Spinal cord (tissue), 10 donors: ENCODE measurements around the gene PHIP. TPM values are rescaled to one million over a fixed set of nuclear protein-coding genes. Genes with fewer than 3 reads are reported as not detected.

Source experiments
- DNase-seq, 6 donors: peaks; one replicate each; pipeline versions ENCODE4 v3.0.0 to v3.0.0-alpha.2; 2013 to 2015; ENCODE audit warnings: low spot score in 6 of 6, low read depth in 4 of 6
- H3K27ac ChIP-seq: one replicate; pipeline ENCODE4 v1.5.1; 2013; ENCODE audit warnings: low read depth, low read length, control low read depth
- H3K27me3 ChIP-seq: one replicate; pipeline ENCODE4 v1.6.1; 2013; ENCODE audit warnings: low read length; ENCODE audit not compliant: control insufficient read depth, insufficient read depth
- H3K36me3 ChIP-seq: one replicate; pipeline ENCODE4 v1.6.1; 2013; ENCODE audit warnings: low read length; ENCODE audit not compliant: control insufficient read depth, insufficient read depth
- H3K4me1 ChIP-seq: one replicate; pipeline ENCODE4 v1.6.1; 2013; ENCODE audit warnings: low read length; ENCODE audit not compliant: control insufficient read depth, insufficient read depth
- H3K4me3 ChIP-seq: one replicate; pipeline ENCODE4 v1.5.1; 2013; ENCODE audit warnings: low read depth, low read length, control low read depth
- H3K9me3 ChIP-seq: one replicate; pipeline ENCODE4 v1.6.1; 2013; ENCODE audit warnings: low read length; ENCODE audit not compliant: control insufficient read depth, insufficient read depth
- WGBS: methylation state at CpG from one replicate; pipeline ENCODE4 v1.1.5; 2013; ENCODE audit warnings: missing lambda C conversion rate; ENCODE audit not compliant: insufficient coverage; 5-methylcytosine and 5-hydroxymethylcytosine counted together
- polyA plus RNA-seq, 2 donors: library from polyadenylated mRNA; unstranded; fragments of 120-200 nt; gene quantifications; one replicate each; pipeline ENCODE4 v1.2.1, GENCODE V29; 2013; ENCODE audit not compliant: insufficient read length in 2 of 2
- total RNA-seq, 2 donors: library from RNA; depleted of rRNA in 1 of 2; stranded (reverse); fragments of 120-200 nt in 1 of 2; fragments of >200 nt in 1 of 2; gene quantifications; one replicate each; pipeline versions ENCODE4 v1.2.3 to v1.2.4, GENCODE V29; 2013 to 2014
- donor health status: healthy.

PHIP gene
- total and polyA plus RNA-seq, 4 donors, result 20.2 to 57.6 (median 38.6) TPM

- no CpG with 5 or more reads among the region's 1 CpG for WGBS
- H3K36me3 ChIP-seq, result no peaks in the 10 kb centered on the region
- no peak overlapping the region for H3K4me3 ChIP-seq
- H3K9me3 ChIP-seq, result no peaks in the 10 kb centered on the region
- H3K27me3 ChIP-seq, result no peaks in the 10 kb centered on the region
- DNase-seq, result no peak
- no peaks in the 10 kb centered on the region for H3K4me1 ChIP-seq
- no peak overlapping the region for H3K27ac ChIP-seq
Observed at GRCh38 chr6:79073888-79074287, 4.2 kb downstream of the PHIP start.

- Histone ChIP-seq H3K27ac (no peak overlapping the region), H3K9me3 (no peaks in the 10 kb centered on the region), H3K4me1 (no peaks in the 10 kb centered on the region), H3K36me3 (no peaks in the 10 kb centered on the region), H3K4me3 (no peak overlapping the region), H3K27me3 (no peaks in the 10 kb centered on the region)
- DNase-seq, result no peak
- no CpG with 5 or more reads among the region's 3 CpGs for WGBS
Observed at GRCh38 chr6:79072640-79073181, 5.3 kb downstream of the PHIP start.

DNA sequence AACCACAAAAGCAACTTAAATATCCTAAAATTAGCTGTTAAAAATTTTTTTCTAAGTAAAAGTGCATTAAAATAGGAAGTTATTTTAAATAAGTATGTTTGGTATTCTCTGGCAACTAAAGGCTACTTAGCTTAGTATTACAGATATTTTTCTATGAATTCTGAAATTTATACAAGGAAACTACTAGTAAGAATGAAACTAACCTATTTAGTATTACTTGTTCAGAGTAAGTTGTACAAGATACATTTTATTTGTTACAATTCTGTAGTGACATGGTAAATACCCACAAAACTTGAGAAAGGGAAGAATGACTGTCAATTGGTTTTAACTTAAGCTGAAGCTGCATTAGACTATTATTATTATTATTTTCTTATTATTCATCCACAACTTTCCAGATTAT, 6.5 kb downstream of the PHIP start:
- no peaks in the 10 kb centered on the region for H3K36me3 ChIP-seq
- H3K9me3 ChIP-seq, result no peaks in the 10 kb centered on the region
- H3K4me1 ChIP-seq, result no peaks in the 10 kb centered on the region
- no peaks in the 10 kb centered on the region for H3K27me3 ChIP-seq
- H3K27ac ChIP-seq, result no peak overlapping the region
- DNase-seq, result no peak
- no peak overlapping the region for H3K4me3 ChIP-seq

GRCh38 chr6:79070206-79070825, 7.7 kb downstream of the PHIP start:
- no peak for DNase-seq

GRCh38 chr6:79066828-79067227, 11.2 kb downstream of the PHIP start:
- Histone ChIP-seq H3K27ac (no peak overlapping the region), H3K4me1 (no peaks in the 10 kb centered on the region), H3K36me3 (no peaks in the 10 kb centered on the region), H3K4me3 (no peak overlapping the region), H3K9me3 (no peaks in the 10 kb centered on the region), H3K27me3 (no peaks in the 10 kb centered on the region)
- DNase-seq, result no peak
- 100% methylated on average over 1 of the region's 4 CpGs for WGBS

More at GRCh38 chr6:79070206-79070825, 7.7 kb downstream of the PHIP start:
- Histone ChIP-seq H3K36me3 (no peaks in the 10 kb centered on the region), H3K4me1 (no peaks in the 10 kb centered on the region), H3K4me3 (no peak overlapping the region), H3K27me3 (no peaks in the 10 kb centered on the region), H3K27ac (no peak overlapping the region), H3K9me3 (no peaks in the 10 kb centered on the region)
- WGBS, result 86% methylated on average over 1 of the region's 5 CpGs

GRCh38 chr6:79066330-79066729, 11.7 kb downstream of the PHIP start:
- H3K4me1 ChIP-seq, result no peaks in the 10 kb centered on the region
- DNase-seq, result no peak
- H3K27ac ChIP-seq, result no peak overlapping the region
- no peak overlapping the region for H3K4me3 ChIP-seq
- H3K36me3 ChIP-seq, result no peaks in the 10 kb centered on the region
- H3K27me3 ChIP-seq, result no peaks in the 10 kb centered on the region
- no peaks in the 10 kb centered on the region for H3K9me3 ChIP-seq

- Histone ChIP-seq H3K27me3 (no peaks in the 10 kb centered on the region), H3K27ac (no peak overlapping the region), H3K36me3 (no peaks in the 10 kb centered on the region), H3K4me1 (no peaks in the 10 kb centered on the region), H3K4me3 (no peak overlapping the region), H3K9me3 (no peaks in the 10 kb centered on the region)
- 86% methylated on average over 2 of the region's 2 CpGs for WGBS
- no peak for DNase-seq
Observed at GRCh38 chr6:79065232-79065631, 12.8 kb downstream of the PHIP start.

DNA sequence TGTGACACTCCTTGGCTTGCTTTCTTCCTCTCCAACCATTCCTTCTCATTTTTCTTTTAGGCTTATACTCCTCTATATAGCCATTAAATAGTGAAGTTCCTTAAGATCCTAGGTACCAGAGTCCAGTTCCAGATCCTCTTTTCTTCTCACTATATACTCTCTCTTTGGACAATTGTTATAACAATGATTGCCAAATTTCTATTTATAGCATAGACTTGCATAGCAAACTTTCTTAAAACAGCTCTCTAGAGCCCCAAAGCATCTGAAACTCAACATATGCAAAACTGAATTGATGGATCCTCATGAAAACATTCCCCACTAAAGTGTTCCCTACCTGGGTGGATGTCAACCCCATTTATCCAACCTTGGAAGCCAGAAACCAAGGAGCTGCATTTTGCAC, 13.4 kb downstream of the PHIP start:
- Histone ChIP-seq H3K27ac (no peak overlapping the region), H3K9me3 (no peaks in the 10 kb centered on the region)

GRCh38 chr6:79062708-79063107, 15.3 kb downstream of the PHIP start:
- DNase-seq, result no peak

More for the DNA sequence above, 13.4 kb downstream of the PHIP start:
- no peaks in the 10 kb centered on the region for H3K27me3 ChIP-seq
- H3K4me3 ChIP-seq, result no peak overlapping the region
- DNase-seq, result no peak
- no peaks in the 10 kb centered on the region for H3K4me1 ChIP-seq
- peaks cover 3% of the 10 kb centered on the region for H3K36me3 ChIP-seq

DNA sequence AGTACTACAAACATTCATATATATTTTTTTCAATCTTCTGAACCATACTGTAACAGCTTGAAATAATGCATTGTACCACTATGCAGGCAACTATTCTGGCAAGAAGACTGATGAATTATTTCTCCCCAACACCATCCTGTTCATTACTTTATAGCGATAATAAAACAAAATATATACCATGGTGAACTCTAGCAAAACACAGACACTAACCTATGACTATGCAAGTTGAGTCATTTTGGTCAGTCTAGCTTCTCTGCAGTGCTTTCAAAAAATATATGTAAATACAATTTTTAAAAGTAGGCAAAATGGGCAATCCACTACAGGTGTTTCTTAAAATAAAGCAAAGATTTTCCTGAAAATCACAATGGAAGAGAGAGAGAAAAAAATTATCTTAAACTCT, 20.3 kb downstream of the PHIP start:
- no peaks in the 10 kb centered on the region for H3K27me3 ChIP-seq
- no peak overlapping the region for H3K27ac ChIP-seq
- H3K4me3 ChIP-seq, result no peak overlapping the region
- no CpG with 5 or more reads among the region's 1 CpG for WGBS
- no peaks in the 10 kb centered on the region for H3K4me1 ChIP-seq
- peaks cover 10% of the 10 kb centered on the region for H3K36me3 ChIP-seq
- H3K9me3 ChIP-seq, result no peaks in the 10 kb centered on the region
- no peak for DNase-seq

More at GRCh38 chr6:79062708-79063107, 15.3 kb downstream of the PHIP start:
- no peaks in the 10 kb centered on the region for H3K27me3 ChIP-seq
- no peak overlapping the region for H3K4me3 ChIP-seq
- WGBS, result no CpG with 5 or more reads among the region's 2 CpGs
- H3K9me3 ChIP-seq, result no peaks in the 10 kb centered on the region
- H3K36me3 ChIP-seq, result peaks cover 3% of the 10 kb centered on the region
- no peak overlapping the region for H3K27ac ChIP-seq
- H3K4me1 ChIP-seq, result no peaks in the 10 kb centered on the region
